ENCODE measurements around the gene PPP1R3C. TPM values are rescaled to one million over a fixed set of nuclear protein-coding genes. Genes with fewer than 3 reads are reported as not detected.

PPP1R3C gene
- total RNA-seq, 4 donors from 2014 or later: 6.6 to 90.7 (median 65.5) TPM

DNA sequence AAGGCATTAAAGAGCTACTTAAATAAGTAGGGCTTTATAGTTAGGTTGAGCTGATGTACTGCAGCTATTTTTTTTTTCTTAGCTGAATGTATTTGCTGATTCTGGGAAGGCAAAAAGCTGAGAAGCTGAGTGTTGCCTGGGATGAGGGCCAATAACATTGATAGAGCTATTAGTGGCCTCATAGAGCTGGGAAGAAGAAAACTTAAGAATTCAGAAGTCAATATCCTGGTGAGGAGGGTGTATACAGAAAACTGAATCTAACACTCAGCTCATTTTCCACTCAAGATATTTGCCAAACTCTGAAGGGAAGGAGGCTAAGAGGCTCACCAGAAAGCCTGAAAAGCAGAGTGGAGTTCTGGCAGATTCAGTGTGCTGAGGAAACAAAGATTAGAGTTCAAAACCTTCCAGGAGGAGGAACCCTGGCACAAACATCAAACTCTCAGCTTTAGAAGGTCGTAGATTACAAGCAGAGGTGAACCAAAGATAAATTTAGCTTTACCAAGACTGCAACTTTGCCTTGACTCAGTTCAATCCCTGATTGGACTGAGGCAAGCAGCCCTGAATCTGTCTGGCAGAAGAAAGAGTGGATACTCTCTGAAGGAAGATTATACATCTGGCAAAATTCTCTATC lies 11.3 kb downstream of the PPP1R3C start:
- no peak for TF ChIP-seq POLR2A (IDR thresholded peaks at IDR 0.05)
- TF ChIP-seq, protein P1, sequence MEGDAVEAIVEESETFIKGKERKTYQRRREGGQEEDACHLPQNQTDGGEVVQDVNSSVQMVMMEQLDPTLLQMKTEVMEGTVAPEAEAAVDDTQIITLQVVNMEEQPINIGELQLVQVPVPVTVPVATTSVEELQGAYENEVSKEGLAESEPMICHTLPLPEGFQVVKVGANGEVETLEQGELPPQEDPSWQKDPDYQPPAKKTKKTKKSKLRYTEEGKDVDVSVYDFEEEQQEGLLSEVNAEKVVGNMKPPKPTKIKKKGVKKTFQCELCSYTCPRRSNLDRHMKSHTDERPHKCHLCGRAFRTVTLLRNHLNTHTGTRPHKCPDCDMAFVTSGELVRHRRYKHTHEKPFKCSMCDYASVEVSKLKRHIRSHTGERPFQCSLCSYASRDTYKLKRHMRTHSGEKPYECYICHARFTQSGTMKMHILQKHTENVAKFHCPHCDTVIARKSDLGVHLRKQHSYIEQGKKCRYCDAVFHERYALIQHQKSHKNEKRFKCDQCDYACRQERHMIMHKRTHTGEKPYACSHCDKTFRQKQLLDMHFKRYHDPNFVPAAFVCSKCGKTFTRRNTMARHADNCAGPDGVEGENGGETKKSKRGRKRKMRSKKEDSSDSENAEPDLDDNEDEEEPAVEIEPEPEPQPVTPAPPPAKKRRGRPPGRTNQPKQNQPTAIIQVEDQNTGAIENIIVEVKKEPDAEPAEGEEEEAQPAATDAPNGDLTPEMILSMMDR (IDR thresholded peaks at IDR 0.05 in 4 of 5, conservative IDR thresholded peaks at IDR 0.05 in 1 of 5): no peak
- in situ Hi-C loops (cut with MboI; ENCODE audit: low sequenced_read_pairs in 4 of 4): no loop called here
- H3K27ac ChIP-seq: peak overlapping the region; percentile 71 to 92 (median 82)
- H3K9me3 ChIP-seq: no peaks in the 10 kb centered on the region
- ATAC-seq (peak; percentile 75), DNase-seq (no peak)
- H3K36me3 ChIP-seq: peaks cover 0 to 6% of the 10 kb centered on the region in 2 donors
- peaks cover 17 to 18% of the 10 kb centered on the region in 2 donors for H3K4me1 ChIP-seq
- H3K27me3 ChIP-seq: no peaks in the 10 kb centered on the region
- no peak overlapping the region for H3K4me3 ChIP-seq
- intact Hi-C loops (cut with DNase I; ENCODE audit: low total_unique reads): no loop called here

DNA sequence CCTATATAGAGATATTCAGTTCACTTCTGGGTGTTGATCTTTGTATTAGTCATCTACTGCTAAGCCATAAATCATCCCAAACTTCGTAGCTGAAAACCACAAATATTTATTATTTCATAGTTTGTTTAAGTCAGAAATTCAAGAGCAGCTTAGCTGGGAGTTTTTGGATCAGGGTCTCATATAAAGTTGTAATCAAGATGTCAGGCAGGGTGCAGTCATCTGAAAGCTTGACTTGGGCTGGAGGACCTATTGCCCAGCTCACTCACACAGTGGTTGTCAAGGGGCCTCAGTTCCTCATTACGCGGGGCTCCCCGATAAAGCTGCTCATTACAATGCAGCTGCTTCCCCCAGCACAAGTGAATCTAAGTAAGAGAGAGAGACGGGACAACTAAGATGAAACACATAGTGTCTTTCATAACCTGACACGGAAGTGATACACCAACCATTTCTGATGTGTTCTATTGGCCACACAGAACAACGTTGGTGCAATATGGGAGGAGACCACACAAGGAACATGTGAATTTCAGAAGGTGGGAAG lies 15.7 kb downstream of the PPP1R3C start:
- Histone ChIP-seq H3K36me3 (no peaks in the 10 kb centered on the region), H3K9me3 (no peaks in the 10 kb centered on the region), H3K27me3 (no peaks in the 10 kb centered on the region), H3K27ac (peak overlapping the region; percentile 67 to 94 (median 81)), H3K4me1 (peaks cover 28 to 38% of the 10 kb centered on the region in 2 donors), H3K4me3 (no peak overlapping the region)
- peak in 1 of 2 donors; percentile 5 for ATAC-seq
- in situ Hi-C loops (cut with MboI; ENCODE audit: low sequenced_read_pairs in 4 of 4) (no loop called here), intact Hi-C loops (cut with DNase I; ENCODE audit: low total_unique reads) (no loop called here)
- no peak for DNase-seq
- no peak for TF ChIP-seq POLR2A (IDR thresholded peaks at IDR 0.05)
- TF ChIP-seq, protein P1 (IDR thresholded peaks at IDR 0.05 in 4 of 5, conservative IDR thresholded peaks at IDR 0.05 in 1 of 5): no peak

- in situ Hi-C loops (cut with MboI; ENCODE audit: low sequenced_read_pairs in 4 of 4): no loop called here
- H3K27ac ChIP-seq: peak overlapping the region; percentile 67 to 94 (median 81)
- ATAC-seq: no peak
Measured at GRCh38 chr10:91616137-91616536, 16.7 kb downstream of the PPP1R3C start.

GRCh38 chr10:91614225-91614624 lies 18.6 kb downstream of the PPP1R3C start:
- Histone ChIP-seq H3K27ac (peak overlapping the region; percentile 84 to 97 (median 92)), H3K27me3 (no peaks in the 10 kb centered on the region), H3K36me3 (no peaks in the 10 kb centered on the region), H3K9me3 (no peaks in the 10 kb centered on the region), H3K4me3 (peak overlapping the region in 1 of 4 donors; percentile 1), H3K4me1 (peaks cover 42 to 57% of the 10 kb centered on the region in 2 donors)
- DNase-seq (no peak), ATAC-seq (no peak)
- TF ChIP-seq, protein P1 (IDR thresholded peaks at IDR 0.05 in 4 of 5, conservative IDR thresholded peaks at IDR 0.05 in 1 of 5): no peak
- no peak for TF ChIP-seq POLR2A (IDR thresholded peaks at IDR 0.05)
- in situ Hi-C loops (cut with MboI; ENCODE audit: low sequenced_read_pairs in 4 of 4): no loop called here
- intact Hi-C loops (cut with DNase I; ENCODE audit: low total_unique reads): no loop called here

More at GRCh38 chr10:91616137-91616536, 16.7 kb downstream of the PPP1R3C start:
- intact Hi-C loops (cut with DNase I; ENCODE audit: low total_unique reads): no loop called here
- DNase-seq: no peak
- Histone ChIP-seq H3K4me3 (no peak overlapping the region), H3K4me1 (peaks cover 23 to 38% of the 10 kb centered on the region in 2 donors), H3K36me3 (no peaks in the 10 kb centered on the region), H3K27me3 (no peaks in the 10 kb centered on the region), H3K9me3 (no peaks in the 10 kb centered on the region)
- no peak for TF ChIP-seq POLR2A (IDR thresholded peaks at IDR 0.05)
- TF ChIP-seq, protein P1 (IDR thresholded peaks at IDR 0.05 in 4 of 5, conservative IDR thresholded peaks at IDR 0.05 in 1 of 5): no peak
